GM10248 (cell line): ENCODE data around the gene SNAPC2.
"Not testable (repeated sequence)": the region's sequence is repeated elsewhere in the genome, so short reads cannot be mapped to it uniquely, and the experiment has no call there.

Source experiments
- CTCF ChIA-PET: fragments of 300-600 bp; sonication (Branson Sonifier 250); formaldehyde crosslinking; extraction: SDS; loops from one replicate; lab custom pipeline; 2021; ENCODE audit warnings: antibody characterized with exemption; lab: Yijun Ruan, JAX
- POLR2A ChIA-PET: fragments of 350-650 bp; sonication (Branson Sonifier 250); formaldehyde crosslinking; extraction: SDS; loops from one replicate; lab custom pipeline; 2020; ENCODE audit warnings: antibody characterized with exemption; lab: Yijun Ruan, JAX
- DNase-seq: peaks from one replicate; pipeline ENCODE4 v3.0.0; 2012; ENCODE audit errors: extremely low spot score
- TF ChIP-seq, protein P1 (sequence below): IDR thresholded peaks from 2 replicates; pipeline ENCODE4 v1.5.1; 2012; ENCODE audit warnings: mild to moderate bottlenecking, low read depth; ENCODE audit errors: extremely low read depth, missing control alignments, control extremely low read depth

SNAPC2 gene

GRCh38 chr19:7888145-7888825 lies 31.9 kb upstream of the SNAPC2 start, which contains the start of gene LRRC8E:
Gene LRRC8E (plus strand): TSS chr19:7888510. CDS start chr19:7895604, 7,094 bp downstream.
- TF ChIP-seq, protein P1, sequence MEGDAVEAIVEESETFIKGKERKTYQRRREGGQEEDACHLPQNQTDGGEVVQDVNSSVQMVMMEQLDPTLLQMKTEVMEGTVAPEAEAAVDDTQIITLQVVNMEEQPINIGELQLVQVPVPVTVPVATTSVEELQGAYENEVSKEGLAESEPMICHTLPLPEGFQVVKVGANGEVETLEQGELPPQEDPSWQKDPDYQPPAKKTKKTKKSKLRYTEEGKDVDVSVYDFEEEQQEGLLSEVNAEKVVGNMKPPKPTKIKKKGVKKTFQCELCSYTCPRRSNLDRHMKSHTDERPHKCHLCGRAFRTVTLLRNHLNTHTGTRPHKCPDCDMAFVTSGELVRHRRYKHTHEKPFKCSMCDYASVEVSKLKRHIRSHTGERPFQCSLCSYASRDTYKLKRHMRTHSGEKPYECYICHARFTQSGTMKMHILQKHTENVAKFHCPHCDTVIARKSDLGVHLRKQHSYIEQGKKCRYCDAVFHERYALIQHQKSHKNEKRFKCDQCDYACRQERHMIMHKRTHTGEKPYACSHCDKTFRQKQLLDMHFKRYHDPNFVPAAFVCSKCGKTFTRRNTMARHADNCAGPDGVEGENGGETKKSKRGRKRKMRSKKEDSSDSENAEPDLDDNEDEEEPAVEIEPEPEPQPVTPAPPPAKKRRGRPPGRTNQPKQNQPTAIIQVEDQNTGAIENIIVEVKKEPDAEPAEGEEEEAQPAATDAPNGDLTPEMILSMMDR = no peak
- CTCF ChIA-PET = interaction anchor here (1.6 kb wide), 1 partner anchor 11 kb away, joined by 5 read pairs; no protein-coding TSS in a partner anchor
- POLR2A ChIA-PET = no interaction called here
- no peak for DNase-seq

DNA sequence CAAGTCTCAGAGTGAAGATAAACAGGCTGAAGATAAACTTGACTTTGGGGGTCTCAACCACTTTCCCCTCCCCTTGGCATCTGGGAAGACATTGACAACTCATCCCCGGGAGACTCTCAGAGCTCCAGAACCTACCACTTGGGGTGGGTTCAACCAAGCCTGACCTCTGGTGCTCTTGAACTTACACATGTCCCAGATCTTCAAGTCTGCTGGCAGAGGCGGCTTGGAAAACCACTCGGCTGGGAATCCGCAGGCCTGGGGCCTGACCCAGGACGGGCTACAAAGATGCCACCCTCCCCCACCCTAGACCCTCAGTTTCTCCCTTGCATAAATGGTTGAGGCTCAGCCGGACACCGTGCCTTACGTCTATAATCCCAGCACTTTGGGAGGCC lies 31.3 kb upstream of the SNAPC2 start:
- TF ChIP-seq, protein P1 = no peak
- CTCF ChIA-PET = interaction anchor here (0.7 to 1.6 kb wide), 2 partner anchors 10 to 1046 kb away, joined by 3 to 5 read pairs; no protein-coding TSS in a partner anchor
- no peak for DNase-seq
- POLR2A ChIA-PET = no interaction called here

GRCh38 chr19:7893362-7894101 lies 26.6 kb upstream of the SNAPC2 start:
- CTCF ChIA-PET = interaction anchor here (1.4 to 2.5 kb wide), 4 partner anchors 8 to 24 kb away, joined by 4 to 11 read pairs (median 5); partner anchors contain the start of gene MAP2K7
- POLR2A ChIA-PET, DNase-seq: not testable (repeated sequence)

DNA sequence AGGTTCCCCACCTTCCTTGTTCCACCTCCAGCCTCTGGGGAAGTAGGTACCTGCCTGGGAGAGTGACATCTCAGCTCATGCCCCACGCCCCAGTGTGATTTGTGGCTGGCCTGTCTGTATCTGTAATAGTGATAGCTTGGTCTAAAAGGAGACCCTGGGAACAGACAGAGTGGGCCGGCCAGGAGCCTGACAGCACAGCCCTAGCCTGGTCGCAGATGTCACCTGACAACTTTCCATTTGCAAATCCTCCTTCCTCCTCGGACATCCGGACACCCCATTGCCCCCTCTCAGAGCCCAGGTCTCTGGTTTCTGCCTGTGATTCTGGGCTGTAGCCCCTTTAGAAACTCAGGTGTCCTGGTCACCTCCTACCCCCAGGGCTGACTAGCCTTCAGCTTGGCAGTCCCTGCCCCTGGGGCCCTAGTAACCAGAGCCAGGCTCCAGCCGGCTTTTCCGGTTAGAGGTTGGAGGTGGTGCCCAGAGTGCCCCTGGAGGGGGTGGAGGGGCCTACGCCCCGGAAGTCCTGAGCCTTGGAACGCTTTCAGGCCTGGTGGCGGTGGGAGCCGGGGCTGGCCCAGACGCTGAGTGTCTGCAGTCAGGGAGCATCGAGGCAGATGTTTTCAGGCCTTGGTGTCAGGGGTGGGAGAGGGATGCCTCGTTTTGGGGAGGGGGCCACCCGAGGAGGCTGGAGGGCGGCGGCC lies 25.4 kb upstream of the SNAPC2 start:
- ChIA-PET CTCF (interaction anchor here (1.0 to 2.1 kb wide), 5 partner anchors 9 to 42 kb away, joined by 3 to 6 read pairs (median 4); partner anchors contain the start of gene MAP2K7), POLR2A (no interaction called here)
- TF ChIP-seq, protein P1 = no peak
- no peak for DNase-seq

DNA sequence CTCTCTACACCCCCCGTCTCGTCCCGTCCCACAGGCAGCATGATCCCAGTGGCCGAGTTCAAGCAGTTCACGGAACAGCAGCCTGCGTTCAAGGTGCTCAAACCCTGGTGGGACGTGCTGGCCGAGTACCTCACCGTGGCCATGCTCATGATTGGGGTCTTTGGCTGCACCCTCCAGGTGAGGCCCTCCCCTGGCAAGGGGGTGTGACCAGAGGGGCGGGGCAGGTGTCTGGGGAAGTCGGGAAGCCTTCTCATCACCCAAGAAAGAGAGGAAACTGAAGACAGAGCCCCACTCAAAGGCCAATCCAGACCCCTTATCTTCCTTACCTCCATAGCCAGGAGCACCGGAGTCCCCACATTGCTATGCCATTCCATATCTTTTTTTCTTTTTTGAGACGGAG lies 24.6 kb upstream of the SNAPC2 start:
- no peak for DNase-seq
- ChIA-PET CTCF (no interaction called here), POLR2A (no interaction called here)
- TF ChIP-seq, protein P1 = no peak

DNA sequence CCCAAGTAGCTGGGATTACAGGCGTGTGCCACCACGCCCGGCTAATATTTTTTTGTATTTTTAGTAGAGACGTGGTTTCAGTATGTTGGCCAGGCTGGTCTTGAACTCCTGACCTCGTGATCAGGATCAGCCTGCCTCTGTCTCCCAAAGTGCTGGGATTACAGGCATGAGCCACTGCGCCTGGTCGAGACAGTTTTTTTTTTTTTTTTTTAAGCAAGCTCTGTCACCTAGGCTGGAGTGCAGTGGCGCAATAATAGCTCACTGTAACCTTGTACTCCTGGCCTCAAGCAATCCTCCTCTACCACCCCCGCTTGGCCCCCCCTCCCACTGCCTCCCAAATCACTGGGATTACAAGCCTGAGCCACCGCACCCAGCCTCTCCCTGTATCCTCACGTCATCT lies 22.8 kb upstream of the SNAPC2 start:
- CTCF ChIA-PET = interaction anchor here (1.1 to 7.7 kb wide), 3 partner anchors 11 to 329 kb away, joined by 3 to 60 read pairs (median 4); no protein-coding TSS in a partner anchor
- TF ChIP-seq, protein P1 = no peak
- DNase-seq = no peak
- POLR2A ChIA-PET = interaction anchor here (0.5 kb wide), 1 partner anchor 226 kb away, joined by 3 read pairs; no protein-coding TSS in a partner anchor
